Ishikawa (cell line): ENCODE measurements around the gene OR2A2.

Experiments used
- CEBPB ChIP-seq: IDR thresholded peaks from 2 replicates; pipeline ENCODE4 v1.6.1; 2012
- CREB1 ChIP-seq: IDR thresholded peaks from 2 replicates; pipeline ENCODE4 v1.6.1; 2012; ENCODE audit warnings: low read depth
- EGR1 ChIP-seq: IDR thresholded peaks from 2 replicates; pipeline ENCODE4 v1.6.1; 2012
- EP300 ChIP-seq: IDR thresholded peaks from 2 replicates; pipeline ENCODE4 v1.6.1; 2012; ENCODE audit warnings: borderline replicate concordance
- FOXM1 ChIP-seq: IDR thresholded peaks from 2 replicates; pipeline ENCODE4 v1.6.1; 2012; ENCODE audit warnings: low read depth, borderline replicate concordance
- NFIC ChIP-seq: IDR thresholded peaks from 2 replicates; pipeline ENCODE4 v1.6.1; 2012
- RAD21 ChIP-seq: IDR thresholded peaks from 2 replicates; pipeline ENCODE4 v1.6.1; 2012; ENCODE audit warnings: low read depth
- TAF1 ChIP-seq: IDR thresholded peaks from 2 replicates; pipeline ENCODE4 v1.6.1; 2012; ENCODE audit warnings: low read depth, mild to moderate bottlenecking
- TCF12 ChIP-seq: IDR thresholded peaks from 2 replicates; pipeline ENCODE4 v1.6.1; 2012; ENCODE audit warnings: low read depth
- TEAD4 ChIP-seq: IDR thresholded peaks from 2 replicates; pipeline ENCODE4 v1.6.1; 2012
- USF1 ChIP-seq: IDR thresholded peaks from 2 replicates; pipeline ENCODE4 v1.6.1; 2012
- YY1 ChIP-seq: IDR thresholded peaks from 2 replicates; pipeline ENCODE4 v1.6.1; 2012; ENCODE audit warnings: low read depth
- ZBTB7A ChIP-seq: IDR thresholded peaks from 2 replicates; pipeline ENCODE4 v1.6.1; 2012; ENCODE audit warnings: low read depth
- TF ChIP-seq, protein P1 (sequence below): IDR thresholded peaks from 2 replicates; pipeline ENCODE4 v1.6.1; 2012; ENCODE audit warnings: low read depth, mild to moderate bottlenecking
- TF ChIP-seq, protein P2 (sequence below): IDR thresholded peaks from 2 replicates; pipeline ENCODE4 v1.6.1; 2012

The OR2A2 gene

GRCh38 chr7:144132262-144132661 lies 22.9 kb downstream of the OR2A2 start:
- TF ChIP-seq RAD21 (no peak), CREB1 (no peak)

DNA sequence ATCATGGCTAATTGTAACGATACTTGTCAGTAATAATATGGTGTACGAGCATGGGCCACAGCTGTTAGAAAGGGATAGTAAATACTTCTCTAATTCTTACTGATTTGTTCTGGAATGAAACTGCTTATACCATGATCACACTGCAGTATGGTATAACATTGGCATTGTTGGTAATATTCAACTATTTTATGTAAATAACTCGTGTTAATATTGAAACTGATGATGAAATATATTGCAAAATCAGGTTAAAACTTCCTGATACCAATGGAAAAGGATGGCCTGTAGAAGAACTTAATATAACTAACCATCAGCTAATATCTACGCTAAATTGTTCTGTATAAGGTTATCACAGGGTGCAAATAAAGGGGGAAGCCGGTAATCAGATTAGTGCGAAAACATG lies 23.9 kb downstream of the OR2A2 start:
- TF ChIP-seq EGR1 (no peak), NFIC (no peak)

DNA sequence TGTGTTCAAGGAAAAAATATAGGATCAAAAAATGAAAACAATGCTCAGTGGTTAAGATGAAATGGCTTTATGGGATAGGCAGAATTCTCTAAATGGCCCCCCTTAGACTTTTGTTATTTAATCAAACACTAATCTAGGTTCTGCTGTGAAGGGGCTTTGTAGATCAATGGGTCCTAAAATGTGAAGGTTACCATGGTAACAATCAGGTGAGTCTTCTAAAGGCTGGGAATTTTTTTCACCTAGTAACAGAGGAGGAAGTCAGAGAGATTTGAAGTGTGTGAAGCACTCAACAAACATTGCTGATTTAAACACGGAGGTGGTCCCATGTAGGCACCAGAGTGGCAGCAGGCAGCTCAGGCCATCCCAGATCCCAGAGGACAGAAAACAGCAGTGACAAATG lies 24.7 kb downstream of the OR2A2 start:
- TF ChIP-seq YY1 = no peak
- TF ChIP-seq TEAD4 = no peak
- no peak for TF ChIP-seq USF1
- TF ChIP-seq RAD21 = no peak
- TF ChIP-seq CEBPB = no peak
- TF ChIP-seq ZBTB7A = no peak
- TF ChIP-seq, protein P1, sequence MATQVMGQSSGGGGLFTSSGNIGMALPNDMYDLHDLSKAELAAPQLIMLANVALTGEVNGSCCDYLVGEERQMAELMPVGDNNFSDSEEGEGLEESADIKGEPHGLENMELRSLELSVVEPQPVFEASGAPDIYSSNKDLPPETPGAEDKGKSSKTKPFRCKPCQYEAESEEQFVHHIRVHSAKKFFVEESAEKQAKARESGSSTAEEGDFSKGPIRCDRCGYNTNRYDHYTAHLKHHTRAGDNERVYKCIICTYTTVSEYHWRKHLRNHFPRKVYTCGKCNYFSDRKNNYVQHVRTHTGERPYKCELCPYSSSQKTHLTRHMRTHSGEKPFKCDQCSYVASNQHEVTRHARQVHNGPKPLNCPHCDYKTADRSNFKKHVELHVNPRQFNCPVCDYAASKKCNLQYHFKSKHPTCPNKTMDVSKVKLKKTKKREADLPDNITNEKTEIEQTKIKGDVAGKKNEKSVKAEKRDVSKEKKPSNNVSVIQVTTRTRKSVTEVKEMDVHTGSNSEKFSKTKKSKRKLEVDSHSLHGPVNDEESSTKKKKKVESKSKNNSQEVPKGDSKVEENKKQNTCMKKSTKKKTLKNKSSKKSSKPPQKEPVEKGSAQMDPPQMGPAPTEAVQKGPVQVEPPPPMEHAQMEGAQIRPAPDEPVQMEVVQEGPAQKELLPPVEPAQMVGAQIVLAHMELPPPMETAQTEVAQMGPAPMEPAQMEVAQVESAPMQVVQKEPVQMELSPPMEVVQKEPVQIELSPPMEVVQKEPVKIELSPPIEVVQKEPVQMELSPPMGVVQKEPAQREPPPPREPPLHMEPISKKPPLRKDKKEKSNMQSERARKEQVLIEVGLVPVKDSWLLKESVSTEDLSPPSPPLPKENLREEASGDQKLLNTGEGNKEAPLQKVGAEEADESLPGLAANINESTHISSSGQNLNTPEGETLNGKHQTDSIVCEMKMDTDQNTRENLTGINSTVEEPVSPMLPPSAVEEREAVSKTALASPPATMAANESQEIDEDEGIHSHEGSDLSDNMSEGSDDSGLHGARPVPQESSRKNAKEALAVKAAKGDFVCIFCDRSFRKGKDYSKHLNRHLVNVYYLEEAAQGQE = no peak
- no peak for TF ChIP-seq CREB1
- no peak for TF ChIP-seq EGR1
- TF ChIP-seq TAF1 = no peak
- TF ChIP-seq TCF12 = no peak
- TF ChIP-seq NFIC = no peak
- no peak for TF ChIP-seq FOXM1
- TF ChIP-seq, protein P2, sequence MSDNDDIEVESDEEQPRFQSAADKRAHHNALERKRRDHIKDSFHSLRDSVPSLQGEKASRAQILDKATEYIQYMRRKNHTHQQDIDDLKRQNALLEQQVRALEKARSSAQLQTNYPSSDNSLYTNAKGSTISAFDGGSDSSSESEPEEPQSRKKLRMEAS = no peak
- TF ChIP-seq EP300 = no peak

DNA sequence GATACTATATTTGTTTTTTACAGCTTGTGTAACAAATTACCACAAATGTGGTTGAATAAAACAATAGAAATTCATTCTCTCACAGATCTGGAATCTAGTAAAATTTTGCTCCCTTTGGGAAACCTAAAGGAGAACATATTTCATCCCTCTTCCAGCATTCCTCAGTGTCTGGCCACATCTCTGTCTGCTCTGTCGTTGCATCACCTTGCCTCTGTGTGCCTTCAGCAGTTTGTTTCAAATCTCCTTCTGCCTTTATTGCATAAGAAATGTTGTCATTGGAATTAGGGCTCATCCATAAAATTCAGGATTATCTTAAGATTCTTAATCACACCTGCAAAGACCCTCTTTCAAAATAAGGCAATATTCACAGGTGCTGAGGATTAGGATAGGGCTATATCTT lies 28.1 kb downstream of the OR2A2 start:
- TF ChIP-seq TEAD4 (no peak), RAD21 (no peak), YY1 (no peak), NFIC (no peak), USF1 (no peak), TAF1 (no peak), ZBTB7A (no peak), CREB1 (no peak), CEBPB (no peak)

- TF ChIP-seq TCF12 (no peak), YY1 (no peak), TAF1 (no peak), EGR1 (no peak), TEAD4 (no peak), FOXM1 (no peak), USF1 (no peak), CREB1 (no peak), NFIC (no peak), EP300 (no peak), ZBTB7A (no peak)
- TF ChIP-seq, protein P1 = no peak
- TF ChIP-seq, protein P2 = no peak
Observed at GRCh38 chr7:144142187-144142586, 32.8 kb downstream of the OR2A2 start.

GRCh38 chr7:144144426-144144825 lies 35.0 kb downstream of the OR2A2 start:
- TF ChIP-seq, protein P2 = no peak
- TF ChIP-seq TCF12 (no peak), TEAD4 (no peak), EGR1 (no peak), RAD21 (no peak), TAF1 (no peak), ZBTB7A (no peak), CREB1 (no peak), NFIC (no peak), CEBPB (no peak), EP300 (no peak), YY1 (no peak), USF1 (no peak), FOXM1 (no peak)
- TF ChIP-seq, protein P1 = no peak
